Thyroid gland (tissue), 4 donors: Measurements from ENCODE around the gene GJC2.

Experiments used
- POLR2A ChIP-seq, 2 donors: fragments of 450-650 bp; IDR thresholded peaks; one replicate each; pipeline ENCODE4 v1.6.1; 2017; ENCODE audit warnings: antibody characterized with exemption in 2 of 2, mild to moderate bottlenecking in 2 of 2, moderate library complexity in 1 of 2
- TF ChIP-seq, protein P1 (sequence below), 6 experiments: fragments of 200-600 bp in 3 of 6; fragments of 450-650 bp in 3 of 6; sonication (generic) in 3 of 6; IDR thresholded peaks; one replicate each; pipeline ENCODE4 v1.5.1; 2016 to 2019; ENCODE audit warnings: antibody characterized with exemption in 6 of 6, mild to moderate bottlenecking in 2 of 6, inconsistent platforms in 1 of 6, moderate library complexity in 1 of 6

DNA sequence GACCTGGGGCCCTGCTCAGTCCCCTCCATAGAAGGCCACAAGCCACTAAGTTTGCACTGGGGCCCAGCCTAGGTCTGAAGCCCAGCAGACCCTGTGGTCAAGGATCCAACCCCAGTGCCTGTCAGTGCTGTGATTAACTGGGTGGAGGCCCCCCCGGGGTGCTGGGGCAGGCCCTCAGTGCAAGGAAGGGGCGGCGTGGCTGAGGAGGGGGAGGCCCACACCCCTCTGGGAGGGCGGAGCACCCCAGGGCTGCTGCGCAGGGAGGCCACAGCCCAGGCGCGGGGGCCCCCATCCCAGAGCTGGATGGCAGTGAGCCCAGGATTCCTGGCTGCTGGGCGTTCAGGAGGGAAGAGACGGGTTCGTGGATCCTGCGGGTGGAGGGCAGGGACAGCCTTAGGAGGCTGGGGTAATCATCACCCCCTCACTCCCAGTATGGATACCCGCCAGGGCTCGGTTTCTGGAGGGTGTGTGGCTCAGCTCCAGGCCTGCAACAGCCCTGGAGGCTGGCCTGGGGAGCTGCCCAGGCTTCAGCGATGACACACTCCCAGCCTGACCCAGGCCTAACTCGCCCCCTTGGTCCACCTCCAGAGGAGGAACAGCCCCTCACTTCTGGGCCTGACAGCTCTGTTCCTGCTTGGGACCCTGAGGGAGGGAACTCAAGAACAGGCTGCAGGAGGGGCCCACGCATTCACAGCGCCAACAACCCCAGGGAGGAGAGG, 890 bp downstream of the GJC2 start:
- TF ChIP-seq POLR2A (IDR thresholded peaks at IDR 0.05), result no peak
- TF ChIP-seq, protein P1, sequence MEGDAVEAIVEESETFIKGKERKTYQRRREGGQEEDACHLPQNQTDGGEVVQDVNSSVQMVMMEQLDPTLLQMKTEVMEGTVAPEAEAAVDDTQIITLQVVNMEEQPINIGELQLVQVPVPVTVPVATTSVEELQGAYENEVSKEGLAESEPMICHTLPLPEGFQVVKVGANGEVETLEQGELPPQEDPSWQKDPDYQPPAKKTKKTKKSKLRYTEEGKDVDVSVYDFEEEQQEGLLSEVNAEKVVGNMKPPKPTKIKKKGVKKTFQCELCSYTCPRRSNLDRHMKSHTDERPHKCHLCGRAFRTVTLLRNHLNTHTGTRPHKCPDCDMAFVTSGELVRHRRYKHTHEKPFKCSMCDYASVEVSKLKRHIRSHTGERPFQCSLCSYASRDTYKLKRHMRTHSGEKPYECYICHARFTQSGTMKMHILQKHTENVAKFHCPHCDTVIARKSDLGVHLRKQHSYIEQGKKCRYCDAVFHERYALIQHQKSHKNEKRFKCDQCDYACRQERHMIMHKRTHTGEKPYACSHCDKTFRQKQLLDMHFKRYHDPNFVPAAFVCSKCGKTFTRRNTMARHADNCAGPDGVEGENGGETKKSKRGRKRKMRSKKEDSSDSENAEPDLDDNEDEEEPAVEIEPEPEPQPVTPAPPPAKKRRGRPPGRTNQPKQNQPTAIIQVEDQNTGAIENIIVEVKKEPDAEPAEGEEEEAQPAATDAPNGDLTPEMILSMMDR (IDR thresholded peaks at IDR 0.05), result no peak
